Motor neuron (in vitro differentiated cells): ENCODE results near the gene WFDC6. TPM values are rescaled to one million over a fixed set of nuclear protein-coding genes. Genes with fewer than 3 reads are reported as not detected.
"Not testable (repeated sequence)": the region's sequence is repeated elsewhere in the genome, so short reads cannot be mapped to it uniquely, and the experiment has no call there.

ENCODE experiments used
- ATAC-seq, 8 experiments: fragments of 200-7000 bp; cut with Tn5 transposase; replicated peaks in 6 of 8; 2 replicates each; pipeline ENCODE4 v1.8.0; 2021; ENCODE audit warnings: mild to moderate bottlenecking in 8 of 8, moderate library complexity in 8 of 8
- H3K27ac ChIP-seq, 2 donors: fragments of 250-450 bp; sonication (Bioruptor Pico); 2 replicates each; pipeline ENCODE4 v1.9.0; 2021; ENCODE audit warnings: antibody characterized with exemption in 2 of 2, mild to moderate bottlenecking in 2 of 2, moderate library complexity in 1 of 2
- H3K4me1 ChIP-seq, 2 donors: fragments of 250-450 bp; sonication (Bioruptor Pico); replicated peaks in 1 of 2; 2 replicates each; pipeline ENCODE4 v1.6.1; 2021; ENCODE audit warnings: antibody characterized with exemption in 2 of 2, mild to moderate bottlenecking in 2 of 2, moderate library complexity in 1 of 2
- H3K4me3 ChIP-seq, 5 donors: fragments of 250-450 bp; sonication (Bioruptor Pico); 2 replicates each; pipeline ENCODE4 v1.9.0; 2021; ENCODE audit warnings: antibody characterized with exemption in 5 of 5, mild to moderate bottlenecking in 5 of 5, moderate library complexity in 4 of 5
- WGBS, 10 experiments: fragments of 450-650 bp; shearing (Covaris generic); methylation state at CpG; one replicate each; pipeline ENCODE4 v1.0.0; 2022; 5-methylcytosine and 5-hydroxymethylcytosine counted together
- in situ Hi-C, 9 experiments: fragments of 400-800 bp; cut with MboI; loops; one replicate each; pipeline ENCODE4 v1.15.0; 2021; ENCODE audit warnings: low sequenced_read_pairs in 9 of 9, low pct_unique_long_range_greater_than_20kb in 2 of 9; ENCODE audit not compliant: unreplicated experiment in 9 of 9
- total RNA-seq, 8 experiments: library from RNA; unstranded; fragments of 300-600 nt; gene quantifications; 2 replicates each; pipeline versions ENCODE4 v1.2.3 to v1.2.4, GENCODE V29; 2022

WFDC6 gene
- total RNA-seq, result not detected

DNA sequence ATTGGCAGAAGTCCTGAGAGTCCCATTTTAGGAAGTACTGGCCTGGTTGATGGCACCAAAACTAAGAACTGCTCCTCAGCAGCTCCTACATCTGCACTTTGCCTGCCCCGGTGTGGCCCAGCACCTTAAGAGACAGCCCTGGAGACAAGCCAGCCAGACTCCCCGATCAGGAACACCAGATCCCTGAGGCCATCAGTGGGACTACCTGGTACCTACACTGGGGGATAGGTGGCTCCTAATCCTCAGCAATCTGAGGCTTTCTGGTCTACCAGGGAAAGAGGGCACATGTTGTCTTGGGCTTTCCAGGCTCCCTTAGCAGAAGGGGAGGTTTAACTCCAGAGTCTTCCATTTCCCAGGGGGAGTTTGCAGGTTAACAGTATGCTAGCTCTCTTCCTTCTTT, at the start of gene WFDC6:
Gene WFDC6 (minus strand): TSS at position 101 of the 400 bp plus-strand sequence. CDS start 75 bp downstream, at position 26.
- H3K27ac ChIP-seq, result no peak within 1 kb of the TSS
- ATAC-seq, result no peak
- H3K4me3 ChIP-seq, result no peak within 1 kb of the TSS
- H3K4me1 ChIP-seq, result no peaks in the 10 kb centered on the region
- WGBS, 10 experiments, result 13 to 83% (median 62%) methylated on average over 1 to 2 of the region's 2 CpGs; no CpG with 5 or more reads in 4 of the 10 experiments
- in situ Hi-C loops, result no loop called here

DNA sequence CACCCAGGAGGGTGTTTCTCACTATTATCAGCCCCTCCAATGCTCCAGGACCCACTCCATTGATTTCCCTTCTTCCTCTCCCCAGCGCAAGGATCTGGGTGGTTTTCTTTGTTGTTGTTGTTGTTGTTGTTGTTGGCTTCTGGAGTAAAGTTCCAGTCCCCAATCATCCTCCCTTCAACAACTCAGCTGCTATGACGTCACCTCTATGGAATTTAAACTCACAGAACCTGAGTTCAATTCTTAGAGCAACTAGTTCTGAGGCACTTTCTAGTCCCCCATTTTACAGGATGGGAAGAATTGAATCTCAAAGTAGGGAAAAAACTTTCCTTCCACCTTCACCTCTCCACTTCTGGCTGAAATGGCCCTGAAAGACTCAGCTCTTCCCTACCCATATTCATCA, 49.5 kb upstream of the WFDC6 start:
- in situ Hi-C loops, result no loop called here
- H3K4me3 ChIP-seq, result no peak overlapping the region
- no peaks in the 10 kb centered on the region for H3K4me1 ChIP-seq
- WGBS, 10 experiments, result 0 to 100% (median 83%) methylated on average over 1 to 2 of the region's 2 CpGs; no CpG with 5 or more reads in 5 of the 10 experiments
- no peak overlapping the region for H3K27ac ChIP-seq
- ATAC-seq, result no peak

DNA sequence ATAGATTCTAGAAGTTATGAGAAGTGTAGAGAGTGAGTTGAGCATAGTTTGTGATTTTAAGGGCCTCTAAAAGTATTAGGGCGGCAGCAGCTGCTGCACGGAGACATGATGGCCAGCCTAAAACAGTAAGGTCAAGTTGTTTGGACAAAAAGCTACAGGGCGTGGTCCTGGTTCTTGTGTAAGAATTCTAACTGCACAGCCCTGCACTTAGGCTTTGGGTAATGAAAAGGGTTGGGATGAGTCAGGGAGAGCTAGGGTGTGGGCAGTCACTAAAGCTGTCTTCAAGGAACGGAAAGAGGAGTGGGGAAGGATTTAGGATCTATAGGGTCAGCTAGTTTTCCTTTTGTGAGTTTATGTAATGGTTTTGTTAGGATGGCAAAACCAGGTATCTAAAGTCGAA, 46.7 kb upstream of the WFDC6 start:
- H3K27ac ChIP-seq, in situ Hi-C loops, H3K4me3 ChIP-seq, H3K4me1 ChIP-seq, ATAC-seq: not testable (repeated sequence)
- 23 to 100% (median 83%) methylated on average over 1 to 4 of the region's 5 CpGs; no CpG with 5 or more reads in 3 of the 10 experiments for WGBS, 10 experiments

GRCh38 chr20:45584294-45584693, 45.0 kb upstream of the WFDC6 start:
- ATAC-seq, result not testable (repeated sequence)

DNA sequence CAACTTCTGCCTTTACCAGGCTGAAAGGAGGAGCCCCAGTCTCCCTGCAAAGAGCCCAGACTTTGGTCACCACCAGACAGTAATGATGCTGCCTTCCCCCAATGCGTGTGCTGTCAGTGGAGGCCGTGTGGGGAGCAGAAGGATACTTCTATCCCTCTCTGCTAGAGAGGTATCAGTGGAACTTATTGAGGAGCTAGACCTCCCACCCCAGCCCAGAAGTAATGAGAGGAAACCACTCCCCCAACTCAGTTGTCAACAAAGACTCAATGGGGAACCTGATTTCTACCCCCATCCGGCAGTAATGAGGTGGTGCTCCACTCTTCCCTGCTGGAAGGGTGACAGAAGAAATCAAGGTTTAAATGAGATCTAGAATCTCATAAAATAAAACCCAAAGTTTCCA, 44.2 kb upstream of the WFDC6 start:
- 50 to 90% (median 67%) methylated on average over 1 to 3 of the region's 3 CpGs; no CpG with 5 or more reads in 2 of the 10 experiments for WGBS, 10 experiments
- in situ Hi-C loops, result no loop called here
- H3K4me1 ChIP-seq, result peaks cover 0 to 4% of the 10 kb centered on the region in 2 donors
- no peak for ATAC-seq
- H3K4me3 ChIP-seq, result no peak overlapping the region
- no peak overlapping the region for H3K27ac ChIP-seq

More at GRCh38 chr20:45584294-45584693, 45.0 kb upstream of the WFDC6 start:
- H3K27ac ChIP-seq, H3K4me1 ChIP-seq, H3K4me3 ChIP-seq, in situ Hi-C loops: not testable (repeated sequence)
- WGBS, 10 experiments, result 60 to 100% (median 89%) methylated on average over 1 to 5 of the region's 5 CpGs; no CpG with 5 or more reads in 2 of the 10 experiments

DNA sequence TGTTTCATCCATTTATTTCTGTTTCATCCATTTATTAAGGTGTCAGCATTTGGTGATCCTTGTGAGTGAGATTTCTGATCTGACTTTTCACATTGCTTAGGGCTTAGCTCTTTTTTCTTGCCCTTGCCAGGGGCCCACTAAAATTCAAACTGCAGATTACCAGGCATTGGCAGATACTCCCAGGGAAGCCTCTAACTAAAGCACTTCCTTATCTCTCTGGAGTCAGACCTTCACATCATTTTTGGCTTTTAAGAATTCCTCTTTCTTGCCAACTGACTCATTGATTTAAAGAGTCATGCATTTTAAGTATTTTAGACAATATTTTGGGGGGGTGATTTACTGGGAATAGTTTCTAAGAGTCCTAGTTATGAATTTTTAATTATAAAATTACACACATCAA, 42.4 kb upstream of the WFDC6 start:
- no peak for ATAC-seq
- no peak overlapping the region for H3K4me3 ChIP-seq
- in situ Hi-C loops, result no loop called here
- no peak overlapping the region for H3K27ac ChIP-seq
- peaks cover 4 to 7% of the 10 kb centered on the region in 2 donors for H3K4me1 ChIP-seq

GRCh38 chr20:45579184-45579583, 39.9 kb upstream of the WFDC6 start, which contains the start of gene WFDC8:
Gene WFDC8 (minus strand): TSS chr20:45579284. CDS start chr20:45579247, 37 bp downstream.
- WGBS, 10 experiments, result 0 to 95% (median 40%) methylated on average over 1 to 3 of the region's 4 CpGs; no CpG with 5 or more reads in 5 of the 10 experiments

DNA sequence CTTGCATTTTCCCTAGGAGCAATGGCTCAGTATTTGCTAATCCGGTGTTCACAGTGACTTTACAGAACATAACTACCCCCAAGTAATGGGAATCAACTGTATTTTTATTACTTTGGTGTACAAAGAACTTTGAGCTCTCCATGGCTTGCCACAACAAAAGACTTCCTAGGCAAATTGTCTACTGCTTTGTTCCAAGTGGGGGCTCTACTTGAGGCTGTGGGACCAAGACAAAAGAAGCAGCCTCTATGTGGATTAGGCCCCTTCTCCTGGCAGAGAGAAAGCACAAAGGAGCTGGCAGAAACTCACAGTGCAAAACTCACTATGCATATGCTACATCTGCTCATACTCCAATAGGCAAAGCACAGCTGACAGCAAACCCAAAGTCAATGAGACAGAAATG, 38.9 kb upstream of the WFDC6 start:
- Histone ChIP-seq H3K27ac (peak overlapping the region; percentile 10), H3K4me1 (peaks cover 4 to 7% of the 10 kb centered on the region in 2 donors), H3K4me3 (no peak overlapping the region)
- ATAC-seq, result peak in 5 of 8 experiments; percentile 86 to 98 (median 96)
- in situ Hi-C loops, result no loop called here
- WGBS, 10 experiments, result 0 to 29% (median 0%) methylated on average over 1 of the region's 1 CpG; no CpG with 5 or more reads in 2 of the 10 experiments

More at GRCh38 chr20:45579184-45579583, 39.9 kb upstream of the WFDC6 start, which contains the start of gene WFDC8:
- peaks cover 4 to 7% of the 10 kb centered on the region in 2 donors for H3K4me1 ChIP-seq
- no peak for ATAC-seq
- no peak within 1 kb of the TSS for H3K4me3 ChIP-seq
- in situ Hi-C loops, result no loop called here
- H3K27ac ChIP-seq, result peak within 1 kb of the TSS in 1 of 2 donors; percentile 10

DNA sequence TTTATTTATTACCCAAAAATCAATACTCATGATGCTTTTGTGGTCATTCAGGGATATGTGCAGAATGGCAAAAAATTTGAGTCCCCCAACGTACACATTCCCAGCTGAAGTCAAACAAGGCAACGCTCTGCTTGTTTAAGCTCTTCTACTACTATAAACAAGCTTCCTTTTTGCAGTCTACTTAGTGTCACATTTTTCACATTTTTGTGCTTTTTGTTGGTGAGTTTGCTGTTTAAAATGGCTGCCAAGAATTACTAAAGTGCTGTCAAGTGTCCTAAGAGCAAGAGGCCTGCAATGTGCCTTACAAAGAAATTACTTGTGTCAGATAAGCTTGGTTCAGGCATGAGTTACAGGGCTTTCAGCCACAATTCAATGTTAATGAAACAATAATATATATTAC, 37.7 kb upstream of the WFDC6 start:
- H3K4me1 ChIP-seq, result peaks cover 4 to 7% of the 10 kb centered on the region in 2 donors
- in situ Hi-C loops, result no loop called here
- H3K27ac ChIP-seq, result peak overlapping the region; percentile 10 to 68
- H3K4me3 ChIP-seq, result no peak overlapping the region
- ATAC-seq, result peak in 3 of 8 experiments; percentile 24 to 81 (median 40)
- 0 to 94% (median 42%) methylated on average over 1 to 2 of the region's 2 CpGs; no CpG with 5 or more reads in 3 of the 10 experiments for WGBS, 10 experiments

- no peak overlapping the region for H3K27ac ChIP-seq
- peaks cover 4 to 7% of the 10 kb centered on the region in 2 donors for H3K4me1 ChIP-seq
- WGBS, 10 experiments, result 30 to 100% (median 93%) methylated on average over 1 to 3 of the region's 3 CpGs; no CpG with 5 or more reads in 2 of the 10 experiments
- in situ Hi-C loops, result no loop called here
- ATAC-seq, result no peak
- no peak overlapping the region for H3K4me3 ChIP-seq
These were observed 36.6 kb upstream of the WFDC6 start for GRCh38 chr20:45575931-45576330.

DNA sequence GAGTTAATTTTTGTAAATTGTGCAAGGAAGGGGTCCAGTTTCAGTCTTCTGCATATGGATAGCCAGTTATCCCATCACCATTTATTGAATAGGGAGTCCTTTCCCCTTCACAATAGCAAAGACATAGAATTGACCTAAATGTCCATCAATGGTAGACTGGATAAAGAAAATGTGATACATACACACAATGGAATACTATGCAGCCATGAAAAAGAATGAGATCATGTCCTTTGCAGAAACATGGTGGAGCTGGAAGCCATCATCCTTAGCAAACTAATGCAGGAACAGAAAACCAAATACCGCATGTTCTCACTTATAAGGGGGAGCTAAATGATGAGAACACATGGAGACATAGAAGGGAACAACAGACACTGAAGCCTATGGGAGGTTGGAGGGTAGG, 30.4 kb upstream of the WFDC6 start:
- H3K4me1 ChIP-seq, H3K27ac ChIP-seq, ATAC-seq, H3K4me3 ChIP-seq: not testable (repeated sequence)
- WGBS, 10 experiments, result 0 to 100% (median 100%) methylated on average over 1 of the region's 1 CpG; no CpG with 5 or more reads in 3 of the 10 experiments
- in situ Hi-C loops, result loop anchor here in 2 of 9 experiments (25.0 kb wide), 1 partner anchor 193 kb away; no protein-coding TSS in a partner anchor

DNA sequence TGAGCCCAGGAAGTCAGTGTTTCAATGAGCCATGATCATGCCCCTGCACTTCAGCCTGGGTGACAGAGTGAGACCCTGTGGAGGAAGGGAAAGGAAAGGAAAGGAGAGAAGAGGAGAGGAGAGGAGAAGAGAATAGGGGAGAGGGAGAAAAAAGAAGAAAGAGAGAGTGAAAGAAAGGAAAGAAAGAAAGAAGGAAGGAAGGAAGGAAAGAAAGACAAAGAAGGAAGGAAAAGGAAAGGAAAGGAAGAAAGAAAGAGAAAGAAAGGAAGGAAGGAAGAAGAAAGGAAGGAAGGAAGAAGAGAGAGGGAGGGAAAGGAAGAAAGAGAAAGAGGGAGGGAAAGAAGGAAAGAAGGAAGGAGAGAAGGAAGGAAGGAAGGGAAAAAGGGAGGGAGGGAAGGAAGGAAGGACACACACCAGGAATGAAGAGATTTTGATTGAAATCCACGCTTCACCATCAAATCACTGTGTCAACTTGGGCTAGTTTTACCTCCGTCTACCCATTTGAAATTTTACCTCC, 25.5 kb upstream of the WFDC6 start:
- ATAC-seq, result no peak
- WGBS, 10 experiments, result 16 to 93% (median 71%) methylated on average over 1 to 2 of the region's 2 CpGs; no CpG with 5 or more reads in 3 of the 10 experiments
- no peaks in the 10 kb centered on the region for H3K4me1 ChIP-seq
- no peak overlapping the region for H3K27ac ChIP-seq
- in situ Hi-C loops, result loop anchor here in 2 of 9 experiments (25.0 kb wide), 1 partner anchor 197 kb away; no protein-coding TSS in a partner anchor
- no peak overlapping the region for H3K4me3 ChIP-seq

GRCh38 chr20:45555198-45555597, 15.9 kb upstream of the WFDC6 start:
- in situ Hi-C loops, result loop anchor here in 2 of 9 experiments (25.0 kb wide), 1 partner anchor 207 kb away; no protein-coding TSS in a partner anchor
- H3K27ac ChIP-seq, result no peak overlapping the region
- H3K4me1 ChIP-seq, result no peaks in the 10 kb centered on the region
- WGBS, 10 experiments, result 0 to 80% (median 59%) methylated on average over 1 of the region's 1 CpG; no CpG with 5 or more reads in 4 of the 10 experiments
- ATAC-seq, result no peak
- no peak overlapping the region for H3K4me3 ChIP-seq
